Measurements from ENCODE around the gene TMPRSS4. TPM values are rescaled to one million over a fixed set of nuclear protein-coding genes. Genes with fewer than 3 reads are reported as not detected.

TMPRSS4 gene
- total and polyA plus RNA-seq, 4 donors, result 0.08 to 0.33 (median 0.24) TPM; not detected in 1

DNA sequence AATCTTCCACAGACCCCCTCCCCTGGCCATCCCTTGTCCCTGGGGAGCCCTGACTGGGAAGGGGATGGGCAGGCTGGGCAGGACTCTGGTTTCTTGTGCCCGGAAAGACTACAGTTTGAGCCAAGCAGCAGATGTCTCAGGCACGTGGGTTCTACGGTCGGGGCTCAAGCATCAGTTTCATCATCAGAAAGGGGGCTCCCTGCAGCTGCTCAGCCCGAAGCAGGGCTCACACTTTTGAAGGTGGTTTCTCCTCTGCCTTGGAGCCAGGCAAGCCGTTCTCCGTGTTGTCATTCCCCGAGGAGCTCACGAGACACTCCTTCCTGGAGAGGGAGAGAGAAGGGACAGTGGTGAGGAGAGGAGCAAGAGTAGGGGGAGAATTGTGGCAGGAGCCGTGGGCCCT is 59.9 kb downstream of the TMPRSS4 start:
- Histone ChIP-seq H3K9ac (ENCODE audit: low read depth in 1 of 2, low read length in 2 of 2) (no peak overlapping the region), H3K27ac (ENCODE audit: low read depth in 1 of 2, low read length in 2 of 2) (no peak overlapping the region), H3K27me3 (ENCODE audit: control insufficient read depth in 4 of 4, insufficient read depth in 4 of 4, low read length in 3 of 4) (peaks cover 0 to 6% (median under 1%) of the 10 kb centered on the region in 4 donors), H3K4me1 (ENCODE audit: control insufficient read depth in 4 of 4, insufficient read depth in 4 of 4, low read length in 3 of 4) (no peaks in the 10 kb centered on the region), H3K9me3 (ENCODE audit: control insufficient read depth in 4 of 4, low read length in 3 of 4) (no peaks in the 10 kb centered on the region), H3K4me3 (ENCODE audit: low read depth in 1 of 3, low read length in 3 of 3) (no peak overlapping the region), H3K36me3 (ENCODE audit: control insufficient read depth in 4 of 4, insufficient read depth in 3 of 4, low read depth in 1 of 4, low read length in 3 of 4) (no peaks in the 10 kb centered on the region)
- DNase-seq (ENCODE audit: low spot score), result no peak
- 79% methylated on average over 10 of the region's 10 CpGs for WGBS
- TF ChIP-seq TAF1 (conservative IDR thresholded peaks at IDR 0.05), result no peak
- no peak for TF ChIP-seq NR2F2 (IDR thresholded peaks at IDR 0.05)
- TF ChIP-seq RAD21 (IDR thresholded peaks at IDR 0.05), result no peak
- no peak for TF ChIP-seq FOXA1 (IDR thresholded peaks at IDR 0.05)
- no peak for TF ChIP-seq HNF4A (conservative IDR thresholded peaks at IDR 0.05)
- TF ChIP-seq ATF3 (IDR thresholded peaks at IDR 0.05), result no peak
- TF ChIP-seq GABPA (IDR thresholded peaks at IDR 0.05 in 1 of 2, conservative IDR thresholded peaks at IDR 0.05 in 1 of 2), result no peak
- no peak for TF ChIP-seq JUND (IDR thresholded peaks at IDR 0.05)
- TF ChIP-seq, protein P1, sequence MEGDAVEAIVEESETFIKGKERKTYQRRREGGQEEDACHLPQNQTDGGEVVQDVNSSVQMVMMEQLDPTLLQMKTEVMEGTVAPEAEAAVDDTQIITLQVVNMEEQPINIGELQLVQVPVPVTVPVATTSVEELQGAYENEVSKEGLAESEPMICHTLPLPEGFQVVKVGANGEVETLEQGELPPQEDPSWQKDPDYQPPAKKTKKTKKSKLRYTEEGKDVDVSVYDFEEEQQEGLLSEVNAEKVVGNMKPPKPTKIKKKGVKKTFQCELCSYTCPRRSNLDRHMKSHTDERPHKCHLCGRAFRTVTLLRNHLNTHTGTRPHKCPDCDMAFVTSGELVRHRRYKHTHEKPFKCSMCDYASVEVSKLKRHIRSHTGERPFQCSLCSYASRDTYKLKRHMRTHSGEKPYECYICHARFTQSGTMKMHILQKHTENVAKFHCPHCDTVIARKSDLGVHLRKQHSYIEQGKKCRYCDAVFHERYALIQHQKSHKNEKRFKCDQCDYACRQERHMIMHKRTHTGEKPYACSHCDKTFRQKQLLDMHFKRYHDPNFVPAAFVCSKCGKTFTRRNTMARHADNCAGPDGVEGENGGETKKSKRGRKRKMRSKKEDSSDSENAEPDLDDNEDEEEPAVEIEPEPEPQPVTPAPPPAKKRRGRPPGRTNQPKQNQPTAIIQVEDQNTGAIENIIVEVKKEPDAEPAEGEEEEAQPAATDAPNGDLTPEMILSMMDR (IDR thresholded peaks at IDR 0.05; ENCODE audit: low read depth, low read length, missing input control), result no peak
- no peak for TF ChIP-seq EGR1 (IDR thresholded peaks at IDR 0.05; ENCODE audit: low read depth in 2 of 2)
- no peak for TF ChIP-seq YY1 (IDR thresholded peaks at IDR 0.05)
- TF ChIP-seq MAX (IDR thresholded peaks at IDR 0.05), result no peak
- TF ChIP-seq ZBTB33 (IDR thresholded peaks at IDR 0.05), result no peak
- TF ChIP-seq RXRA (IDR thresholded peaks at IDR 0.05), result no peak

DNA sequence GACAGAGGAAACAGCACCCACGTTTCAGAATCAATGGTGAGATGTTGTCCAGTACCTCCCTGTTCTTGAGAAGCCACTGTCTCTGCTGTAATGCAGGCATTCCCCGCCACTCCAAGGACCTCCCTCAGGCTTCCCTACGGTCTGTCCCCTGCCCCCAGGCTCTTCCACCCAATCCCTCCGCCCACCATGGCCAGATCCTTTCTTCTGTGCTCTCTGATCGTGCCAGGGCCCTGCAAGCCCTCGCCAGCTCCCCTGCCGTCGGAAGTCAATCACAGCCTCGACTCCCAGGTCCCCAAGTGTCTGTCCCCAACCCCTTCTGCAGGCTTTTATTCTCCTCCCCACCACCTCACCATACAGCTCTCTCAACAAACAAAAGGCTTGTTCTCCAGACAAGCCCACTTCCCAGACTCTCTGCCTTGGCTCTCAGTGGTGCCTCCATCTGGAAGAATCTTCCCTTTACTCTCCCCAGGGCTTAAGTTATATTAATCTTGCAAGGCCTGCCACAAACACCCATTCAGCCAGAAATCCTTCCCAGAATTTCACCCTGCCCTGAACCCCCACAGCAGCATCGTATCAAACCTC is 62.1 kb downstream of the TMPRSS4 start:
- Histone ChIP-seq H3K27me3 (ENCODE audit: control insufficient read depth in 4 of 4, insufficient read depth in 4 of 4, low read length in 3 of 4) (peaks cover 0 to 10% (median 0%) of the 10 kb centered on the region in 4 donors), H3K9me3 (ENCODE audit: control insufficient read depth in 4 of 4, low read length in 3 of 4) (no peaks in the 10 kb centered on the region), H3K27ac (ENCODE audit: low read depth in 1 of 2, low read length in 2 of 2) (no peak overlapping the region), H3K4me3 (ENCODE audit: low read depth in 1 of 3, low read length in 3 of 3) (no peak overlapping the region), H3K36me3 (ENCODE audit: control insufficient read depth in 4 of 4, insufficient read depth in 3 of 4, low read depth in 1 of 4, low read length in 3 of 4) (no peaks in the 10 kb centered on the region), H3K9ac (ENCODE audit: low read depth in 1 of 2, low read length in 2 of 2) (no peak overlapping the region), H3K4me1 (ENCODE audit: control insufficient read depth in 4 of 4, insufficient read depth in 4 of 4, low read length in 3 of 4) (no peaks in the 10 kb centered on the region)
- WGBS, result 52% methylated on average over 10 of the region's 10 CpGs
- TF ChIP-seq SP1 (IDR thresholded peaks at IDR 0.05), result no peak
- TF ChIP-seq RXRA (IDR thresholded peaks at IDR 0.05), result no peak
- no peak for TF ChIP-seq RAD21 (IDR thresholded peaks at IDR 0.05)
- TF ChIP-seq TAF1 (conservative IDR thresholded peaks at IDR 0.05), result no peak
- TF ChIP-seq JUND (IDR thresholded peaks at IDR 0.05), result no peak
- TF ChIP-seq REST (IDR thresholded peaks at IDR 0.05), result no peak
- TF ChIP-seq HNF4A (conservative IDR thresholded peaks at IDR 0.05), result no peak
- no peak for DNase-seq (ENCODE audit: low spot score)
